Effector memory CD4-positive, alpha-beta T cell (primary cell): Measurements from ENCODE around the gene PDGFRB.

Experiments
- DNase-seq, 3 donors: peaks; one replicate each; pipeline ENCODE4 v3.0.0-alpha.2; 2020
- H3K27ac ChIP-seq: 2 replicates; pipeline ENCODE4 v1.7.0; 2013; ENCODE audit warnings: mild to moderate bottlenecking, low read length, moderate library complexity; ENCODE audit not compliant: insufficient read depth, poor library complexity, severe bottlenecking
- H3K27me3 ChIP-seq: replicated peaks from 2 replicates; pipeline ENCODE4 v1.7.0; 2013; ENCODE audit warnings: mild to moderate bottlenecking, low read length; ENCODE audit not compliant: insufficient read depth, control insufficient read depth, poor library complexity, severe bottlenecking
- H3K36me3 ChIP-seq: 2 replicates; pipeline ENCODE4 v1.7.0; 2013; ENCODE audit warnings: mild to moderate bottlenecking, low read length, moderate library complexity; ENCODE audit not compliant: control insufficient read depth, insufficient read depth
- H3K4me1 ChIP-seq: 2 replicates; pipeline ENCODE4 v1.7.0; 2013; ENCODE audit warnings: low read length, mild to moderate bottlenecking; ENCODE audit not compliant: control insufficient read depth, insufficient read depth, poor library complexity, severe bottlenecking
- H3K4me3 ChIP-seq: 2 replicates; pipeline ENCODE4 v1.7.0; 2013; ENCODE audit warnings: low read length, low read depth, mild to moderate bottlenecking; ENCODE audit not compliant: insufficient read depth, poor library complexity, severe bottlenecking
- H3K9me3 ChIP-seq: 2 replicates; pipeline ENCODE4 v1.7.0; 2013; ENCODE audit warnings: mild to moderate bottlenecking, low read length, moderate library complexity; ENCODE audit not compliant: control insufficient read depth
- total RNA-seq, 3 donors: gene quantifications; one replicate each; lab custom pipeline; 2026; lab: John Stamatoyannopoulos, UW

The PDGFRB gene
- total RNA-seq, result 0 to 3.9 (median 0) reads per million in 3 donors

- Histone ChIP-seq H3K4me3 (peak within 1 kb of the TSS; percentile 15), H3K36me3 (no peaks in the 10 kb centered on the region), H3K27me3 (peaks cover 4% of the 10 kb centered on the region), H3K4me1 (no peaks in the 10 kb centered on the region), H3K27ac (no peak within 1 kb of the TSS), H3K9me3 (no peaks in the 10 kb centered on the region)
- no peak for DNase-seq
These were observed at the start of gene PDGFRB for GRCh38 chr5:150155258-150156026. Gene PDGFRB, minus strand, starts transcription at chr5:150155845. Its CDS starts 18,798 bp downstream, at chr5:150137047.

GRCh38 chr5:150204590-150204960 is 48.9 kb upstream of the PDGFRB start:
- DNase-seq, result no peak
- Histone ChIP-seq H3K9me3 (no peaks in the 10 kb centered on the region), H3K36me3 (no peaks in the 10 kb centered on the region)

GRCh38 chr5:150203832-150204589 is 48.4 kb upstream of the PDGFRB start:
- Histone ChIP-seq H3K4me3 (no peak overlapping the region), H3K4me1 (peaks cover 3% of the 10 kb centered on the region), H3K27ac (no peak overlapping the region), H3K9me3 (no peaks in the 10 kb centered on the region), H3K36me3 (no peaks in the 10 kb centered on the region), H3K27me3 (no peaks in the 10 kb centered on the region)
- no peak for DNase-seq

More at GRCh38 chr5:150204590-150204960, 48.9 kb upstream of the PDGFRB start:
- H3K27ac ChIP-seq, result no peak overlapping the region
- H3K4me1 ChIP-seq, result peaks cover 7% of the 10 kb centered on the region
- H3K27me3 ChIP-seq, result no peaks in the 10 kb centered on the region
- no peak overlapping the region for H3K4me3 ChIP-seq

- no peak for DNase-seq
- no peak overlapping the region for H3K27ac ChIP-seq
- no peaks in the 10 kb centered on the region for H3K4me1 ChIP-seq
- no peak overlapping the region for H3K4me3 ChIP-seq
- no peaks in the 10 kb centered on the region for H3K36me3 ChIP-seq
- no peaks in the 10 kb centered on the region for H3K27me3 ChIP-seq
- H3K9me3 ChIP-seq, result no peaks in the 10 kb centered on the region
These were observed 46.9 kb upstream of the PDGFRB start for GRCh38 chr5:150202501-150202900.

- Histone ChIP-seq H3K27me3 (no peaks in the 10 kb centered on the region), H3K27ac (no peak overlapping the region), H3K4me3 (no peak overlapping the region), H3K9me3 (no peaks in the 10 kb centered on the region), H3K36me3 (no peaks in the 10 kb centered on the region), H3K4me1 (no peaks in the 10 kb centered on the region)
- no peak for DNase-seq
These were observed 41.8 kb upstream of the PDGFRB start for GRCh38 chr5:150197476-150197875.

- no peaks in the 10 kb centered on the region for H3K27me3 ChIP-seq
- no peak overlapping the region for H3K4me3 ChIP-seq
- H3K9me3 ChIP-seq, result no peaks in the 10 kb centered on the region
- no peak for DNase-seq
- H3K36me3 ChIP-seq, result no peaks in the 10 kb centered on the region
- no peak overlapping the region for H3K27ac ChIP-seq
- H3K4me1 ChIP-seq, result no peaks in the 10 kb centered on the region
These were observed 41.3 kb upstream of the PDGFRB start for GRCh38 chr5:150196986-150197385.

- H3K4me1 ChIP-seq, result no peaks in the 10 kb centered on the region
- H3K27me3 ChIP-seq, result no peaks in the 10 kb centered on the region
- no peaks in the 10 kb centered on the region for H3K9me3 ChIP-seq
- H3K36me3 ChIP-seq, result no peaks in the 10 kb centered on the region
- no peak for DNase-seq
- H3K4me3 ChIP-seq, result no peak overlapping the region
- H3K27ac ChIP-seq, result no peak overlapping the region
These were observed 40.9 kb upstream of the PDGFRB start for GRCh38 chr5:150196514-150196913.

- Histone ChIP-seq H3K27ac (no peak overlapping the region), H3K9me3 (no peaks in the 10 kb centered on the region), H3K4me3 (no peak overlapping the region), H3K36me3 (no peaks in the 10 kb centered on the region), H3K27me3 (no peaks in the 10 kb centered on the region), H3K4me1 (no peaks in the 10 kb centered on the region)
- DNase-seq, result no peak
These were observed 40.3 kb upstream of the PDGFRB start for GRCh38 chr5:150195736-150196485.

- Histone ChIP-seq H3K4me1 (no peaks in the 10 kb centered on the region), H3K27me3 (no peaks in the 10 kb centered on the region), H3K4me3 (no peak overlapping the region), H3K9me3 (no peaks in the 10 kb centered on the region), H3K27ac (no peak overlapping the region), H3K36me3 (no peaks in the 10 kb centered on the region)
- no peak for DNase-seq
These were observed 36.8 kb upstream of the PDGFRB start for GRCh38 chr5:150192462-150192861.
